Body of pancreas (tissue), 4 donors: Measurements from ENCODE around the gene MYH11.

ENCODE experiments used
- CTCF ChIP-seq, 7 experiments: fragments of 450-650 bp in 4 of 7; fragments of 200-600 bp in 3 of 7; sonication (generic) in 3 of 7; IDR thresholded peaks; one replicate each; pipeline ENCODE4 v1.5.1; 2016 to 2019; ENCODE audit warnings: antibody characterized with exemption in 7 of 7
- POLR2A ChIP-seq, 3 donors: fragments of 450-650 bp; IDR thresholded peaks; one replicate each; pipeline ENCODE4 v1.6.1; 2016; ENCODE audit warnings: antibody characterized with exemption in 3 of 3, mild to moderate bottlenecking in 2 of 3

DNA sequence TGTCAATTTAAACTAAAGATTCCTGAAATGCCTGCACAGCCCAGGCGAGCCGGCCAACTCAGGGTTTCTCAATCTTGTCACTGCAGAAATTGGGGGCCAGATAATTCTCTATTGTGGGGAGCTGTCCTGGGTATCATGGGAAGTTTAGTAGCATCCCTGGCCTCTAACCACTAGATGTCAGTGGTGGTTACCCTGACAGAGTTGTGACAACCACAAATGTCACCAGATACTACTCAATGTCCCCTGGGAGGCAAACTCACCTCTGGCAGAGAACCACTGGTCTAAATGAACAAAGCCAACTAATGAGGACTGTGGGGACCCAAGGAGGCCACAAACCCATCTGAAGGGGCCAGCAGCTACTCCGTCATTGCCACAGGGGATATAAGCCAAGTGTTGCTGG, 90.9 kb downstream of the MYH11 start:
- TF ChIP-seq CTCF (IDR thresholded peaks at IDR 0.05) (peak; percentile 30 to 66 (median 62)), POLR2A (IDR thresholded peaks at IDR 0.05) (no peak)
